ENCODE data around the gene ELFN2. TPM values are rescaled to one million over a fixed set of nuclear protein-coding genes. Genes with fewer than 3 reads are reported as not detected.

Gene ELFN2
- total and polyA plus RNA-seq, 4 donors: 0.62 to 6.8 (median 1.6) TPM

GRCh38 chr22:37340331-37341262 lies 86.7 kb downstream of the ELFN2 start:
- peaks cover 0 to 8% (median 5%) of the 10 kb centered on the region in 3 donors for H3K27me3 ChIP-seq (ENCODE audit: control insufficient read depth in 3 of 3, insufficient read depth in 3 of 3, low read length in 2 of 3)
- no peak overlapping the region for H3K4me3 ChIP-seq
- H3K36me3 ChIP-seq (ENCODE audit: control insufficient read depth in 4 of 4, insufficient read depth in 4 of 4, low read length in 4 of 4): no peaks in the 10 kb centered on the region
- ATAC-seq (ENCODE audit: insufficient read depth, low FRiP score) (no peak), DNase-seq (no peak)
- peaks cover 0 to 6% (median 0%) of the 10 kb centered on the region in 5 donors for H3K4me1 ChIP-seq (ENCODE audit: control insufficient read depth in 5 of 5, insufficient read depth in 5 of 5, low read length in 5 of 5)
- H3K27ac ChIP-seq (ENCODE audit: low read depth in 1 of 2, low read length in 1 of 2): no peak overlapping the region
- no peak overlapping the region for H3K9ac ChIP-seq (ENCODE audit: insufficient read depth in 1 of 2, low read length in 2 of 2)
- no peaks in the 10 kb centered on the region for H3K9me3 ChIP-seq (ENCODE audit: control insufficient read depth in 4 of 4, insufficient read depth in 3 of 4, low read length in 3 of 4)
- TF ChIP-seq CTCF (IDR thresholded peaks at IDR 0.05; ENCODE audit: control extremely low read depth, extremely low read depth): no peak
- WGBS, 2 donors: 65 to 70% methylated on average over 24 of the region's 24 CpGs

DNA sequence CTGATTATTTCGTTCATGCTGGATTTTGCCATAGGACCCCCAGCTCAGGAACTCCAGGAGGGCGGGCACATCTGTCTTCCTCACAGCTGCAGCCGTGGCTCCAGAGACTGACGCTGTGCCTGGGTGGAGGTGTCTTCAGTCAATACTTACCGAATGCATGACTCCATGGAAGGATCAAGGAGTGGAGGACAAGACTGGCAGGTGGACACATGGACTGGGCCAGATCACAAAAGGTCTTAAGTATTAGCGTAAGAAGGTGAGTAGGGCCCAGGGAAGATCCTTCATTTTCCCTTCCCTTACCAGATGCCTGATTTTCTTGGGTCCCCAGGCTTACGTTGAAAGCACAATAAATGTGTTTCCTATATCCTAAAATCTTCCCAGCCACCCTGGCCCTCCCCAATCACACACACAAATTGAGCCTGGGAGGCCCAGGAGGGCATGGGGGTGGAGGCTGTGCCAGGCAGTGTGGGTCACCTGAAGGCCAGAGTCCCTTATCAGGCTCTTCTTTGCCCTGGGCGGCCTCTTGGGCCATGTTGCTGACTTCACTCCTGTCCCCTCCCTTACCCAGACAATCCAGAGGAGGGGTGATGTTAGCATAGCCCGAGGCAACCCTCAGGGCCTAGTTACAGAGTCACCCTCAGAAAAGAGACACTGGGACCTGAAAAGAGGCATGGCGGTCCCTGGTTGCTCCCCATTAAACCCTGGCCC lies 88.6 kb downstream of the ELFN2 start:
- DNase-seq (no peak), ATAC-seq (ENCODE audit: insufficient read depth, low FRiP score) (no peak)
- Histone ChIP-seq H3K27ac (ENCODE audit: low read depth in 1 of 2, low read length in 1 of 2) (no peak overlapping the region), H3K9me3 (ENCODE audit: control insufficient read depth in 4 of 4, insufficient read depth in 3 of 4, low read length in 3 of 4) (no peaks in the 10 kb centered on the region), H3K4me1 (ENCODE audit: control insufficient read depth in 5 of 5, insufficient read depth in 5 of 5, low read length in 5 of 5) (peaks cover 0 to 10% (median 0%) of the 10 kb centered on the region in 5 donors), H3K27me3 (ENCODE audit: control insufficient read depth in 3 of 3, insufficient read depth in 3 of 3, low read length in 2 of 3) (peaks cover 0 to 24% (median 21%) of the 10 kb centered on the region in 3 donors), H3K4me3 (no peak overlapping the region), H3K36me3 (ENCODE audit: control insufficient read depth in 4 of 4, insufficient read depth in 4 of 4, low read length in 4 of 4) (no peaks in the 10 kb centered on the region), H3K9ac (ENCODE audit: insufficient read depth in 1 of 2, low read length in 2 of 2) (no peak overlapping the region)
- 91 to 93% methylated on average over 10 of the region's 10 CpGs for WGBS, 2 donors
- TF ChIP-seq CTCF (IDR thresholded peaks at IDR 0.05; ENCODE audit: control extremely low read depth, extremely low read depth): no peak

GRCh38 chr22:37337204-37337943 lies 89.9 kb downstream of the ELFN2 start:
- no peak for TF ChIP-seq CTCF (IDR thresholded peaks at IDR 0.05; ENCODE audit: control extremely low read depth, extremely low read depth)
- 76 to 83% methylated on average over 8 of the region's 8 CpGs for WGBS, 2 donors
- H3K4me1 ChIP-seq (ENCODE audit: control insufficient read depth in 5 of 5, insufficient read depth in 5 of 5, low read length in 5 of 5): peaks cover 0 to 10% (median 0%) of the 10 kb centered on the region in 5 donors
- DNase-seq (no peak), ATAC-seq (ENCODE audit: insufficient read depth, low FRiP score) (no peak)
- H3K9ac ChIP-seq (ENCODE audit: insufficient read depth in 1 of 2, low read length in 2 of 2): no peak overlapping the region
- H3K4me3 ChIP-seq: no peak overlapping the region
- no peaks in the 10 kb centered on the region for H3K36me3 ChIP-seq (ENCODE audit: control insufficient read depth in 4 of 4, insufficient read depth in 4 of 4, low read length in 4 of 4)
- H3K27me3 ChIP-seq (ENCODE audit: control insufficient read depth in 3 of 3, insufficient read depth in 3 of 3, low read length in 2 of 3): peaks cover 0 to 34% (median 32%) of the 10 kb centered on the region in 3 donors
- no peak overlapping the region for H3K27ac ChIP-seq (ENCODE audit: low read depth in 1 of 2, low read length in 1 of 2)
- H3K9me3 ChIP-seq (ENCODE audit: control insufficient read depth in 4 of 4, insufficient read depth in 3 of 4, low read length in 3 of 4): no peaks in the 10 kb centered on the region
